HUDEP-2 (cell line): ENCODE measurements around the gene GRIK1.
A peak's percentile ranks its signal among the peaks of the same experiment; 100 is the strongest.

Experiments
- DNase-seq, 76 experiments: peaks; one replicate each; lab custom pipeline; 2025; ENCODE audit not compliant: unreplicated experiment in 76 of 76; lab: John Stamatoyannopoulos, UW

Gene GRIK1

DNA sequence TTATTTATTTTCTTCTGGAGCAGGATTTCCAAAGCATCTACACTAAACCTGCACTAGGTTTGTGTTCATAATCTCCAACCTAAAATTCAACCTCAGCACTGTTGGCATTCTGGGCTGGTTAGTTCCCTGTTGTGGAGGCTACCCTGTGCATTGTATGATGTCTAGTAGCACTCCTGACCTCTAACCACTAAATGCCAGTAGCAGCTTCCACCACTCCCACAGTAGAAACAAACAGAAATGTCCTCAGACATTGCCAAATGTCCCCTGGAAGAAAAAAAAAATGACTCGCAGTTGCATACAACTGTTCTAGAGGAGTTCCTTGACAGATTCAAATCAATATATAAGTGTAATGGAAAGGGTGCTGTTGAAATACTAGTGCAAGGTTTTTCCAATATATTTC lies 18.9 kb downstream of the GRIK1 start:
- DNase-seq: no peak

DNA sequence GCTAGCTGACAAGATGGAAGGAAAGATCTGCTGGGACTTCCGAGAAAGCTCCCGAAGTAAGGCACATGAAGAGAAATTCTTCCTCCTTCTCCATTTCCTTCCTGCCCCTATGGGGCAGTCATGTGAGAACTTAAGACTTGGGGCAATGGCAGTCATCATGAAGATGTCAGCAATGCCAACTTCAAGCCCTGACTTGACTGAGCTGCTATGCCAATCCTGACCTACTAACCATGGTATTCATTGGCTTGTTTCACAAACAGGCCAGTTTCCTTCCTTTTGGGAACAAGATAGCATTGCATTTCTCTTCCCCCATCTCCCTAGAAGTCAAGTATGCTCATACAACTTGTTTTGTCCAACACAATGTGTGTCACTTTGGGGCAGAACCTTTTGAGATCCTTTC lies 25.5 kb downstream of the GRIK1 start:
- no peak for DNase-seq

DNA sequence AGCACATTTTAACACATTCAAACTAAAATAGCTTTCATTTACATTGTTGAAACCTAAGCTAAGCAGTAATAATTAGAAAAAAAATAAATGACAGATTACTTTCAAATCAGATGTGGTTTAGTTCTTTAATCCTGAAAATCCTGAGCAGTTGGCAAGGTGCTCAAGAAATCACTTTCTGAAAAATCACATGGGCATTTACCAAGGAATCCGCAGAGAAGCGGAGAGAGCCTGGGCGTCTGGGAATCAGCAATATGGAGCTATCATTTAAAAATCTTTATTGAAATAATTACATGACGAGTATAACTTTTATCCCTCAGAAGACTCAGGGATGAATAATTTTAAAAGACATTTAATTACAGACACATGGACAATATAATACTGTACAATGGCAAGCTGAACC lies 30.2 kb downstream of the GRIK1 start:
- no peak for DNase-seq

DNA sequence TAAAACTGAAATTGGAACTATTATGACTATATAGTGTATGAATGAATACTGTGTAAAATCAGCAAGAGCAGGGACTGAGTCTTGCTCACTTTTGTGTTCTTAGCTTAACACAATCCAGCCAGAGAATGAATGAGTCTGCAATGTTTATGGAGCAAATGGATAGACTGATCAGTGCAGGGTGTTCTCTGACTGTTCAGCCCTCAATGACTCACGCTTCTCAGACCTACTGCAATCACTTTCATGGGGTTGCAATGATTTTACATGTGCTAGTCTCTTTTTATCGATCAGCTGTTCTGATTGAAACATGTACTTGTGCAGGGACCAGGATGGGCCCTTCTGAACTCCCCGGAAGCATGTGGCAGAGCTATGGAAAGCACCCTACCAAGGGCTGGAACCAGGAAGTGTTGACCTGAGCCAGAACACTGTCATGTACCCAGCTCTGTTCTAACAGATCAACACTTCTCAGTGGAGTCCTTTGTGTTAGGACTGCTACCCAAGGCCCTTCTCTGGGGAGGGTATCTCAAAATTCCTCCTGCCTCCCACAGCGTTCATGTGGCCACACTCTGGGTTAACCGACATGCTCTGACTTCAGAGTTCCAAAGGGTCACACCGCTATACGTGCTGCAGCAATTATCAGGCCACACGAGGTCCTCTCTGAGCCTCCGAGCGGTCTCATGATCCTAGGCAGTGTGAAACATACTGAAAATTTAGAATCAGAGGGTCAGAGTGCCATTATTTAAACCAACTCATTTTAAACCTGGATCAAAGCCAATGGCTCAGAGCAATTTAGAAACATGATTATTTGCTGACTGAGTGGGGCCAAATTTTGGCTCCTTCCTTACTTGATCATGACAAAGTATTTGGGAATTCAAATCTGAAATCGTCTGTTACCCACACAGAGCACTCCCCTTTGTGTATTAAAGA lies 35.2 kb downstream of the GRIK1 start:
- DNase-seq: no peak

DNA sequence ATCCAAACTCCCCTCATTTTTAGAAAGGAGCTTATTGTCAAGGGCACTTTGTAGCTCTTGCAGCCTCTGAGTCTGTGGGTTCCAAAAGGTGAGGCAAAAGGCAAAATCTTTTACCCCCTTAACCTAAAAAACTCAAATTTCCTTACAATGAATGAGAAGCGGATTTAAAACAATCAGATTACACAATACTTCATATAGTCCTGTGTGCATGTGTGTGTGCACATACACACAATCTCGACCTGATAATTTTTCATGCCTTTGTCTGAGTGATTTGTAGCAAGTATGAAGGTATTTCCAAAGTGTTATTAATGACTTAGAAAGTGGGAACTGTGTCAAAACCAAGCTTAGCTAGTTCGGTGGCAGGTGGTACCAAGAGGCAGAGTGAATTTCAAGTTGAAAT lies 42.9 kb downstream of the GRIK1 start:
- no peak for DNase-seq

DNA sequence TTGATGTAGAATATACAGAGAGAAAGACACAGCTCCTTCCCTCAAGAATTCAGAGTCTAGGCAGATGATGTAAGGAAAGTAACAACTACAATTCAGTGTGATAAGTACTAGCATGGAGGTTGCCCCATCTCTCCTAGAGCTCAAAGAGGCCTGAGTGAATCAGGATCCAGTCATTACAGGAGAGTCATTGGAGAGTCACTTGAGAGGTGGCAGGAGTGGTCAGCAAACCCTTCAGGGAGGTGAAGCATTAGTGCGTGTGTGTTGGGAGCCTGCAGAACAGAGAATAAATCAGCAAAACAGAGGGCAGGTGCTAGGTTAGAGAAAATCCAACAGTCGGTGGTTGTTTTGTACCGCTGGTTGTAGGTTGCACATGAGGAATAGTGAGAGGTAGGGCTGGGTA lies 46.1 kb downstream of the GRIK1 start:
- DNase-seq: no peak

GRCh38 chr21:29892379-29892778 lies 47.4 kb downstream of the GRIK1 start:
- DNase-seq: no peak

GRCh38 chr21:29888437-29888836 lies 51.4 kb downstream of the GRIK1 start:
- DNase-seq: no peak

- DNase-seq: no peak
Measured at GRCh38 chr21:29887313-29888009, 52.3 kb downstream of the GRIK1 start.

DNA sequence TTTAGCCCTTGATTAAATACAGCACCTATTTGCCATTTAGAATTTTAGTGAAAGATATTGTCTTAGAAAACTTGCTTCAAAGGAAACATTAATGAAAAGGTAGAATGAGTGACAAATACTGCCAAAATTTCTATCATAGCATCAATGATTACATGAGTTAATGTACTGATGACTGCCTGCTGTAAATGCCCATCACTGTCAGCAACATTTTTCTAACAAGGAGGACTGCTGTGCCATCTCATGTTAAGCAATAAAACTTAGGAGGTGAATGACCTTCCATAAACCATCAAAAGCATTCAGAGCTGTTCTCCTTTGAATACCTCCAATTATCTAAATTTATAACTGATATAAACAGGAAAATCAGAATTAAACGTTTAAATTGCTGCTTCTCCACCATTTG lies 54.3 kb downstream of the GRIK1 start:
- no peak for DNase-seq

- DNase-seq: no peak
Measured at GRCh38 chr21:29875873-29876272, 63.9 kb downstream of the GRIK1 start.

GRCh38 chr21:29875036-29875716 lies 64.6 kb downstream of the GRIK1 start:
- no peak for DNase-seq

- DNase-seq: no peak
Measured at GRCh38 chr21:29873908-29874307, 65.9 kb downstream of the GRIK1 start.

DNA sequence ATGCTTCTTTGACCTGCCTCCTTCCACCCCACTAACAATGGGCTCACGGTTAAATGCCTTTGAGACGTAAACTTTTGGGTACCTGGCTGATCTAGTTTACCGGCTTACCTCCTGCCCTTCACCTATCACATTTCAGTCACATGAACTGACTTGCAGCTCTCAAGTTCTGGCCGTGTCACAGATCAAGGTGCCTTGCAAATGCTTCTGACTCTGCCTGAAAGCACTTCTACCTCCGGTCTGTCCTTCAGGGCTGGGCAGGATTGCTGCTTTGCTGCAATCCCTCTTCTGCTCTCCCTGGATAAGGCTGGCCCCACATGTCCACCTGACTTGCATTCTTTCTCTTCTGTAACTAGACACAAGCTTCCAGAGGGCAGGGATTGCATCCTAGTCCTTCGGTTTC lies 69.0 kb downstream of the GRIK1 start:
- DNase-seq: no peak

- no peak for DNase-seq
Measured at GRCh38 chr21:29867796-29868195, 72.0 kb downstream of the GRIK1 start.

DNA sequence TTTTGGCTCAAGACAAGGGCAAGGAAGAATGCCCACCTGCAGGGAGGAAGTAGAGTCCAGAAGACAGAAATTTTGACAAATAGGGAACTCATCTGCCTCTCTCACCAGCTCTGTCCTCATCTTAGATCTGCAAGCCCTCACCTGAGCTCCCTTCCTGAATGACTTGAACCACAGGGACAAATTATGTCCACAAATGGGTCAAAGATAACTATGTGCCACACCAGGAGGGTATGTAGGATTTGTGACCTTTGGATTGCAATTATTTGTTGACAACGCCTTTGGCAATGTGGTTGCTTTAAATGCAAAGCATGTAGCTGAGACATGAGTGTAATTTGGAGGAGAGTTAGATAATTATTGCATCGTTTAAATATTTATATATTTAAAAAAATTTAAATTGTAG lies 79.5 kb downstream of the GRIK1 start:
- no peak for DNase-seq

DNA sequence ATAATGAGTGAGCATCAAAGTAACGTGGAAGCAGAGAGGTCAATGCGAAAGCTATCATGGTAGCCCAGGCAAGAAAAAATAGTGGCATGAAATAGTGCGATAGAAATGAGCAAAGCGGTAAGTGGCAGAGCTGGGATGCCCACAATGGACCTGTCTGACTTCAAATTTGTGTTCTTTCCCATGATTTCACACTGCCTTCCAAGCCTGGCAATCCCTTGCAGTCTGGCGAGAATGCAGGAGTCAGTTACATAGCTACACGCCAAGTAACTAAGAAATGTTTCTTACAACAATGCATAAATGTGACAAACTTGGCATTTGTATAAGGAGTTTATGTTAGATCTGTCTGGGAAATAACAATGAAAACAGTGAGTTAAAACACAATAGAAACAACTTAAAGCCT lies 82.6 kb downstream of the GRIK1 start:
- DNase-seq: no peak

GRCh38 chr21:29854795-29855194 lies 85.0 kb downstream of the GRIK1 start:
- no peak for DNase-seq

DNA sequence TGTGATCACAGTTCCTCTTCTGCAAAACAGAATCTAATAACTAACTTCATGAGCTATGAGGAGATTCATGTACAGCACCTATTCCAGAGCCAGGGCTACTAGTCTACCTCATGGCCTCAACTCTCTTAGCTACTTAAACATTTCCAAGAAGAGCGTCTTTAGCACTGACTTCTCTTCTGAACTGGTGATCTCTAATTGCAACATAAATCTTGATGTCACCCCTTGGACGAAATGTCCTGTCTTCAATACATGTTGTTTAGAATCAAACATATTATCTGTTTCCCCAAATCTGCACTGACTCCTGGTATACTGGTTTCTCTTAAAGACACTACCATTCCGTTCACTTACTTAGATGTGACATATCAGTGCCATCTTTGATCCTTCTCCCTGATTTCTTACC lies 88.2 kb downstream of the GRIK1 start:
- DNase-seq: no peak

DNA sequence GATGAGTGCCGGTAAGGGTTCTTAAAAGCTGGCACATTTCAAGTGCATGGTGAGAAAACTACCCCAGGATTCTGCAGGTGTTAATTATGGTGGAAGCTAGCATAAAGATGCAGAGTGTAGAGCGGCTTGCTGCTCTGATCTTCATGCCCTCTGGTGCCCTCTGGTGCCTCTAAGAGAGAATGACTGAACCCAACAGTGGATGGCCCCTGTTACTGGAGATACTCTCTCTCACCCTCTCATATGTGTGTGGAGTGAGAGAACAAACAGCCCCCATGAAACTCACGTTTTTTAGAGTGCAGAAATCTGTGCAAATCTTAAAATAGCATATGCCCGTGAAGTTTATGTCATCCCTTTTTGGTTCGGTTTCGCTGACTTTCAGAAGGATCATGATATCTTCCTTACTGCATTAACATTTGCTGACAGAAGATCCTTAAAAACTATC lies 90.0 kb downstream of the GRIK1 start:
- DNase-seq: peak in 47 of 76 experiments; percentile 3 to 71 (median 23)

- no peak for DNase-seq
Measured at GRCh38 chr21:29843804-29844203, 96.0 kb downstream of the GRIK1 start.
